ENCODE results near the gene CALML6.

CALML6 gene

GRCh38 chr1:1946540-1946939 is 31.5 kb downstream of the CALML6 start:
- peak; percentile 71 for DNase-seq

GRCh38 chr1:1947493-1947892 is 32.4 kb downstream of the CALML6 start:
- DNase-seq, result peak; percentile 3

- DNase-seq, result no peak
These were observed 33.7 kb downstream of the CALML6 start for GRCh38 chr1:1948783-1949182.

DNA sequence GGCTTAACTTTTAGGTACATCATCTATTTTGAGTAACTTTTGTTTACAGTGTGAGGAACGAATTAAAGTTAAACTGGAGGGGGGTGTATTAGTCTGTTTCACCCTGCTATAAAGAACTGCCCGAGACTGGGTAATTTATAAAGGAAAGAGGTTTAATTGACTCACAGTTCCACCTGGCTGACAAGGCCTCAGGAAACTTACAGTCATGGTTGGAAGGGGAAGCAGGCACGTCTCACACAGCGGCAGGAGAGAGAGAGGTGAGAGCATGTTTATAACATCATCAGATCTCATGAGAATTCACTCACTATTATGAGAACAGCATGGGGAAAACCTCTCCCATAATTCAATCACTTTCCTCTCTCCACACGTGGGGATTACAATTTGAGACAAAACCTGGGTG is 35.9 kb downstream of the CALML6 start:
- DNase-seq, result no peak

GRCh38 chr1:1954015-1954414 is 39.0 kb downstream of the CALML6 start:
- DNase-seq, result peak; percentile 6

DNA sequence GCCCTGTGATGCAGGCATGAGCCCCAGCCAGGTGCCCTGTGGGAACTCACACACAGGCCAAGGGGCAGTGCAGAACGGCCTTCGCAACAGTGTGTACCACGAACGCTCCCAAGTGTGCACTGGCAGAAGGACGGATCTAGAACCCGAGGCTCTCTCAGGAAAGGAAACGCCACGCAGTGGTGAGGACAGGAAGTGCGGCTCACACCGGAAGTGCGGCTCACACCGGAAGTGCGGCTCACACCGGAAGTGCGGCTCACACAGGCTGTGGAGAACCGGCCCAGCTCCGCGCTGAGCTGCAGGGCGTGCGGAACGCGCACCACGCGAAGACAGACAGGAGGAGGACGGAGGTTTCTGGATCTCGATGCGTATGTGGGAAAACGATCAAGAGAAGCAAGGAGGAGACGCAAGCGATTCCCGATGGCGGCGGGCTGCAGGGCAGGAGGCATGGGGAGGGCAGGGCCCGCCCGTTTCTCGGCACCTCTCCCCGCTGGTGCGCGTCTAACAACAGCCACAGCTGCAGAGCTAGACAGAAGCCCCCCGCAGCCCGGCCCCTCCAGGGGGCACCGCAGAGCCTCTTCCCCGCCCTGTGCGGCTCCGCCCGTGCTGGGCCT is 39.9 kb downstream of the CALML6 start:
- DNase-seq, result peak; percentile 8

DNA sequence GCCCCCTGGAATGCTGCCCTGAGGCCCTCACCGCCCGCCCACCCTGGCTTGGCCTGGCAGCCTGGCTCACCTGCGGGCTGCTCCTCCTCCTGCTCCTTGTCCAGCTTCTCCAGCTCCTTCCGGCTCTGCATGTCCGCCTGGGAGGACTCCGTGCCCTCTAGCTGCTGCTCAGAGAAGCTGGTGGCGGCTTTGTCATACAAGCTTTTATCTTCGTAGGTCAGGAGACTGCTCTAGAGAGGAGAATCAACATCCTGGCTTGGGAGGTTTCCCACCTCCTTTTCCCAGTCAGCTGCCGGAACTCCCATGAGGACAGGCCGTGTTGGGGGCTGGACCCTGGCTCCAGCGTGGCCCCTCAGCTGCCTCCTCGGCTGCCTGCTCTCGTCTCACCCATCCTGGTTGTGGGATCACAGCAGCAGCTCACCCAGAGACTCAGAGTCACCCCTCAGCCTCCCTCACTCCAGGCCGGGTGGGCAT is 40.6 kb downstream of the CALML6 start:
- peak; percentile 14 for DNase-seq

GRCh38 chr1:1956101-1956500 is 41.0 kb downstream of the CALML6 start:
- no peak for DNase-seq

DNA sequence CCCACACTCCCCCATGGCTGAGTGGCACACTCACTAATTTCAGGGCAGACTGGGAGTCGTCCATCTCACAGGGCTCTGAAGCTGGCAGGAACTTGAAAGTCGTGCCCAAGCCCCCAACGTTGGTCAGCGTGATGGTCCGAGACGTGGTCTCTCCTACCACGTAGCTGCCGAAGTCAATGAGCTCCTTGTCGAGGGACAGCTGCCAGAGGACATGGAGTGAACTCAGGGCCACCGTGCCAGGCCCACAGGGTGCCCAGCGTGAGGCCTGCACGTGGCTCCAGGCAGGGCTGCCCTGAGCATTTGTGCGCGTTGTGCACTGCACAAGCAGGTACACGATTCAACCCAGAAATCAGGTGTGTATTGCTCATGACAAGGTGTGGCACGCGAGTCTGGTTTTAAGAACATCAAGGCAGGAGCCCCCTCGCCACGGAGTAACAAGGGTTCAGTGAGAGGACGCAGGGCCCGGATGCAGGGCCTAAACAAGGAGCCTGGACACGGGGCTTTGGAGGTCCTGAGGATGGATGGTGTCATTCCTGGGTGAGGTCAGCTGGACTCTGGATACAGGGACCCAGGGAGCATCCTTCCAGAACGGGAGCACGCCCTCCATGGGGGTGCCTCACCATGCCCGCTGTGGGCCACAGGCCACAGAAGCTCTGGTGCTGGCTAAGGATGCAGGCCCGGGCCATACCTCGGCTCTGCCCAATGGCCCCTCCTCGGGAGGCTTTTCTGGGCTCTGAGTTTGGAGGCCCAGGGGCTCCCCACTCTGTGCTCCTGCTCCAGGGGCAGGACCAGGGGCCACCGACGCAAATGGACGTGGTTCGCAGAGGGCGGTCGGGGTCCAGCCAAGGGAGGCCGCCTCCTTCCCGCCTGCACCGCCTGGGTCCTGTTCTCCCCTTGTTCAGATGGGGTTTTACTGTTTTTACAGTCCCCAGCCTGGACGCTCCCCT is 41.8 kb downstream of the CALML6 start:
- peak; percentile 7 for DNase-seq

GRCh38 chr1:1957533-1957961 is 42.5 kb downstream of the CALML6 start:
- no peak for DNase-seq

DNA sequence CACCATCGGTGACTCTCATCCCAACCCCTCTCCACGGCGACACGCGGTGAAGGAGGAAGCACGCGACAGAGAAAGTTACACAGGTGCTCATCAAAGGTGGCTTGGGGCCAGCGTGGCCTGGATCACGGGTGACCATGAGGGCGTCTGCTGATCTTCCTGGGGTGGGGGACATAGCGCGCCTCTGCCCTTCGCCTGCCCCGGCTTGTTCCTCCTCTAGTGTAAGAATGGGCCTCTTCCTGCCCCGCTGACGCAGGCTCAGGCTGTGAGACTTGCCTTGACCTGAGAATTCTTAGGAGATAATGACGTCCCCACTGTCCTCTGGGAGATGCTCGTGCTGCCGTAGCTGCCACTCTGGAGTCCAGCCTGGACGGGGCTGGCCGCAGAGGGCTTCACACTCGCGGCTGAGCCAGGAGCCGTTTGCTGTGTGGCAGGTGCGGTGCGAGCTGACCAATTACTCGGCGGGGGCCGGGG is 43.0 kb downstream of the CALML6 start:
- no peak for DNase-seq

DNA sequence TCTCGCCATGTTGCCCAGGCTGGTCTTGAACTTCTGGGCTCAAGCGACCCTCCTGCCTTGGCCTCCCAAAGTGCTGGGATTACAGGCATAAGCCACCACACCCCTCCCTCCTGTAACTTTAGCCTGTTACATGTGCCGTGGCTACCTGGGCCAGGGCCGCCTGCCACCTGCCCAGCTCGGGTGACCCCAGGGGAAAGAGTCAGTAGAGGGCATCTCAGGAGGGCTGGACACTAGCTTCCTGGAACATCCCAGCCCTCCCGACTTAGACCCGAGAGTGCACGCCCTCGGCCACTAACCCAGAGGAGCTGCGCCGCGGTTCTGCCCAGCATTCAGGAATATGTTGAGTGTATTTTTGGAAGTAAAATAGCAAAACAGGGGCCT is 44.4 kb downstream of the CALML6 start:
- no peak for DNase-seq

DNA sequence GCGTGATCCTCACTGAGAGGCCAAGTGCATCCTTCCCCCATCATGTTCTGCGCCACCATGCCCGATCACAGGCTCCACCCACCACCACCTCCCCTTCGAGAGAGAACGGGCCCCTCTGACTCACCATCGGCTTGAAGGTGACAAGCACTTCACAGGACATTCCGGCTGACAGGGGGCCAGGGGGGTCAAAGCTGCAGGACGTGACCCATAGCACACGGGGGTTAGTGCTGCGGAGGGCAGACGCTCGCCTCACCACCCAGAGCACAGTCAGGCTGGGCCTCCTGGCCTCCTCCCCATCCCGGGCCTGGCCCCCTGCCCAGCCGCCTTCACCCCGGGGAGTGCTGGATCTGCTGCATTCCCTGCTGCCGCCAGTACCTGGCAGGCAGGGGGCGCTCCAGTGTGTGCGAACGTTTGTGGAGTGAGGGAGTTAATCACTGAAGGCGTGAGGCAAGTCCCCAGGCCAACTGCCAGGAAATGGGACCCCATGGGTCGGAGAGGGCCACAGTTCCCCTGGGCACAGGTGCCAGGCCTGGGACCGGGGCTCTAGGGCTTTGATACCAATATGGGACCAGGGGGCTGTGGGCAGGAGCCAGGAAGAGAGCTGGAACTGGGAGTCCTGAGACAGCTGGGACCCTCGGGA is 44.9 kb downstream of the CALML6 start:
- DNase-seq, result peak; percentile 78

- DNase-seq, result no peak
These were observed 45.6 kb downstream of the CALML6 start for GRCh38 chr1:1960480-1961196.

GRCh38 chr1:1962752-1963151 is 47.7 kb downstream of the CALML6 start:
- no peak for DNase-seq

DNA sequence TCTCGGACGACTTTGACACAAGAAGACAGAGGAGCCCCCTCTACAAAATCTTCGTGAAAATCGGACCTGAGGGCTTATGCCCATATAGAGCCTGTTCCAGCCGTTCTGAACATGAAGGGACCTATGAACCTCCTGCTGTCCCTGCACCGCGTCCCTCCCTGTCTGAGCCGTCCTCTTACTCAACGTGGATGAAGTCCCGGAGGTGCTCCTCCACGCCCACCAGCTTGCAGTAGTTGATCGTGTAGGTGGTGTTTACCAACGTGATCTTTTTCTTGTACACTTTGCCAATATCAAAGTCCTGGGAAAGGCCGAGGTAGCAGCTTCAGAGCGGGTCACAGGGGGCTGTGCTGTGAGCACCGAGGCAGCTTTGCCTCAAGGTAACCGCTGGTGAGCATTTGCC is 48.5 kb downstream of the CALML6 start:
- no peak for DNase-seq

- DNase-seq, result no peak
These were observed 49.8 kb downstream of the CALML6 start for GRCh38 chr1:1964811-1965210.

GRCh38 chr1:1965546-1965945 is 50.5 kb downstream of the CALML6 start:
- DNase-seq, result no peak

GRCh38 chr1:1966071-1966740 is 51.1 kb downstream of the CALML6 start:
- DNase-seq, result no peak

All from femur (tissue), 1 donor.